Daoy (cell line): ENCODE data around the gene MFN2. TPM values are rescaled to one million over a fixed set of nuclear protein-coding genes. Genes with fewer than 3 reads are reported as not detected.

Experiments used
- DNase-seq: peaks from one replicate; pipeline ENCODE4 v3.0.0-alpha.2; 2015; ENCODE audit warnings: low read depth
- total RNA-seq: library from RNA; depleted of rRNA; stranded (reverse); fragments of >200 nt; shearing (Covaris generic); gene quantifications from 2 replicates; pipeline ENCODE4 v1.2.3, GENCODE V29; 2014; rRNA removed

Gene MFN2
- total RNA-seq, 1 experiment from 2014 or later, result 86.0 TPM

DNA sequence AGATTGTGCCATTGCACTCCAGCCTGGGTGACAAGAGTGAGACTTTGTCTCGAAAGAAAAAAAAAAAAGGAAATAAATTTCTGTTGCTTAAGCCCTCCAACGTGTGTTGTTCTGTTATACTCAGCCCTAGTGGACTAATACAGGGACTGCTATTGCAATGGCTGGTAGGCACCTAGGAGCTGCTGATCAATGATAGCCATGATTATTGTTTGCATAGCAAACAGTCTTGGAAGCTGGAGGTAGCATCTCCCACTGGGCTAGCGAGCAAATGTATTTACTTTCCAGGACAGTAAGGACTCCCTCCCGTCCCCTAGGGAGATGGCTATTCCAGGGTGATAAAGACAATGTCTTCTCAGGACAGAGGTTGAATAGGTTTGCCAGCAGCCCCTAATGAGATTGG, 69.4 kb downstream of the MFN2 start:
- DNase-seq, result no peak

DNA sequence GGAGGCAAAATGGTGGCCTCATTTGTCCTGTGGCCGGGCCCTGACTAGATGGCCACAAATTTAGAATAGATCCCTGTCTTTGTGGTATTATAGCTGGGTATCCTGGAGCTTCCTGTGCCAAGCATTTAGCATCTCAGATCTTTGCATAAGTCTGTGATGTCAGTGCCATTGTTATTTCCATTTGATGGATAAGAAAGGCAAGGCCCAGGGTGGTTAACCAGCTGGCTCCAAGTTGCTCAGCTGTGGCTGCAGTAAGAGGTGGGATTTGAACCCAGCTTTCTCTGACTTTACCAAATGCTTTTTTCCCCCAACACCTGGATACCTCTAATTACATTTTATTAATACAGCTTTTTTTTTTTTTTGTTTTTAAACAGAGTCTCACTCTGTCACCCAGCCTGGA, 71.1 kb downstream of the MFN2 start:
- DNase-seq, result no peak

DNA sequence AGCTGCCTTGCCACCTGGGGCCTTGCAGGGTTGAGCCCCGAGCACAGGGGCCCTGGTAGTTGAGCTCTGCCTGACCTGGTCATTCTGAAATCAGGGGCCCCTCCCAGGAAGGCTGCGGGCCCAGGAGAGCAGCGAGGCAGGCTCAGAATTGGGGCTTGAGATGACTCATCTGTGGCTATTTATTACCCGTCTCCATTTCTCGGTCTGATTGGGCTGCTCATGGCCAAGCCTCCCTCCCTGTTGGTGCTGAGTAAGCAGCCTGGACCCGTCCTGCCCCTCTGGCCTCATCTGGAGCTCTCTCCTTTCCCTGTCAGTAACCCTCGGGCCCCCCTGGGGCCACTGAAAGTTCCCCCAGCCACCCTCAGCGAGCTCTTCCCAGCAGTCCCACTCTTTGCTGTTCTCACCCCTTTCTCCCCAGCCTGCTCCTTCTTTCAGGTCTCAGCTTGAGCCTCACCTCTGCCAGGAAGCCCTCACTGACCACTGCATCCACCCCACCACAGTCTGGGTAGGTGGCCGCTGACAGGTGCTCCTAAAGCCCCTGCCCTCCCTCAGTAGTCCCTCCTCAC, 71.8 kb downstream of the MFN2 start:
- peak; percentile 90 for DNase-seq

DNA sequence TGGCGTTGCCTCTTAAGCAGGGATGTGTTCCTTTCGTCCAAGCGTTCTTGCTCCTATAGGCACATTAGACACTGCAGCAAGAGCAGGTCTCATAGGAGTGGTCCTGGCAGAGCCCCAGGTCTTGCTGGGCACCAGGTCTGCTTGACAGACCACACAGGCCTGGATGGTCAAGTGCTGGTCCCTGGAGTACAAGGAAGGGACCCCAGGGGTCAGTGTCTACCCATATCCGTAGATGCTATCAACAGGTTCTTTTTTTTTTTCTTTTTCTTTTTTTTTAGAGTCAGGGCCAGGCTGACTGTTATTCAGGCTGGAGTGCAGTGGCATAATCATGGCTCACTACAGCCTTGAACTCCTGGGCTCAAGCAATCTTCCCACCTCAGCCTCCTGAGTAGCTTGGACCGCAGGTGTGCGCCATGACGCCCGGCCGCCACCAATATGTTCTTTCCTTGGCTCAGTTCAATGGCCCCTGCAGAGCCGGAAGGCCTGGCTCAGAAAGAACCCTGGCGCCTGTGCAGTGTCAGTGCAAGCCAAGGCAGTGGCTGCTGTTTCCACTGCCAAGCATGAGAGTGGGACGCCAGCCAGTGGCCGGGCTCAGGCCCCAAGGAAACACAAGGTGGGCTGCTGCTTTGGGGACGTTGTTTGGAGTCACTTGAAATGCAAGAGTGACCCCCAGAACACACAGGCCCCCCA, 72.9 kb downstream of the MFN2 start:
- no peak for DNase-seq

DNA sequence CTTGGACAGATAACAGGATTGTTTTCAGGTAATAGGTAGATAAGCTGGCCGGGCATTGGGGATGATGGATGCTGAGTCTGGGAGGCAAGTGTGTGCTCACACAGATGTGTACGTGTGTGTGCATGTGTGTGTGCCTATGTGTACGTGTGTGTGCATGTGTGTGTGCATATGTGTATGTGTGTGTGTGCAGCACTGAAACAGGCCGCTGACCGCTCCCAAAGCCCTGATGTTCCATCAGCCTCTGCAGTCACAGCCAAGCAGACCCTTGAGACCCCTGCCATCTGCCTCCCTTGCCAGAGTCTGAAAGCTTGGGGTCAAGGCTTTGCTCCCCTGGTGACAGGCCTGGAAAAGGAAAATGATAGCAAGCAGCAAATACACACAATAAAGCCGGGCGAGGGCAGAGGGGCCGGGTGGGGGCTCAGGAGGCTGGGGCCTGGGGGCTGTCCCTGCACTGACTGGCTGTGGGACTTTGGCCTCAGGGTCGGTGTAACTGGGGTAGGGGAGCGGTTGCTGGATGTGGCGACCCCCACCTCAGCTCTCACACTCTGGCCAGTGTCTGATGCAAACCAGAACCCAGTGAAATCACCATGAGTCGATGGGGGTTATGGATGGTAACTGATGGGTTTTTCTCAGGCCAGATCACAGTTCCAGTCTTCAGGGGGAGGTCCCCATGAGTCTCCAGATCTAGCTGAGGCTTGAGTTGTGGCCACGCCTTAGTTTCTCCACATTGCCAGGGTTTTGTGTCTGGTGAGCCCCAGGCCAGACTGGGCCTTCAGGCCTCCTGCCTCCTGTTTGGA, 73.7 kb downstream of the MFN2 start:
- DNase-seq, result no peak

DNA sequence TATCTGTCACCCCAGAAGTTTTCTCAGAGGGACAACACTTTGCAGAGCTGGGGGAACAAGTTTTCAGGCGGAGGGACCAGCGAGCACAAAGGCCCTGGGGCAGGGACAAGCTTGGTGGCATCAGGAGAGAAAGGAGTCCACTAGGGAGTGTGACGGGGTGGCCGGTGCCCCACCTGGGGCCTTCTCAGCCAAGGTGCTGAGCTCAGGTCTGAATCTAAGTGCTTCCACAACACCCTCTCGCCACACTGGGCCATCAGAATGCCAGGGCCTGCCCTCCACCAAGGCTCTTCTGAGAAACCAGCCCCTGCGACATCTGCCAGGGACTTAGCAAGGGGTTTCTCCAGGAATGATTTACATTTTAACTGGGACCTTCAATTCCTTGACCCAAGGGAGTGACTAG, 75.0 kb downstream of the MFN2 start:
- no peak for DNase-seq

DNA sequence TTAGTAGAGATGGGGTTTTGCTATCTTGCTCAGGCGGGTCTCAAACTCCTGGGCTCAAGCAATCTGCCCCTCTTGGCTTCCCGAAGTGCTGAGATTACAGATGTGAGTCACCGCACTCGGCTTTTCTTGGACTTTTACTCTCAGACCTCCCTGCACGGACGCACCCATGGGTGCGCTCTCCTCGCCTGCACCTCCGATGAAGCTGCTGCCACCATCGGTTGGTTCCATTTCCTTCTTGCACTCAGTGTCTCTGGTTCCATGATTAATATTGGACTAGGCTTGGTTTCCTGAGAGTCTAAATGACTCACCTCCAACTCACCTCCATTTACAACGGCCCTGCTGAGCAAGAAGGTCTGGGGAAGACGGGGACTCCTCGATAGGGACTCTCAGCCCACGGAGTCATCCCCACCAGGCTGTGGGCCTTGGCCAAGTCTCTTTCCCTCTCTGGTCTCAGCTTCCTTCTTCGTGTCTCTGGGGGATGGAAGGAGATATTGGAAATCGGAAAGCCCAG, 76.1 kb downstream of the MFN2 start:
- DNase-seq, result peak; percentile 69

DNA sequence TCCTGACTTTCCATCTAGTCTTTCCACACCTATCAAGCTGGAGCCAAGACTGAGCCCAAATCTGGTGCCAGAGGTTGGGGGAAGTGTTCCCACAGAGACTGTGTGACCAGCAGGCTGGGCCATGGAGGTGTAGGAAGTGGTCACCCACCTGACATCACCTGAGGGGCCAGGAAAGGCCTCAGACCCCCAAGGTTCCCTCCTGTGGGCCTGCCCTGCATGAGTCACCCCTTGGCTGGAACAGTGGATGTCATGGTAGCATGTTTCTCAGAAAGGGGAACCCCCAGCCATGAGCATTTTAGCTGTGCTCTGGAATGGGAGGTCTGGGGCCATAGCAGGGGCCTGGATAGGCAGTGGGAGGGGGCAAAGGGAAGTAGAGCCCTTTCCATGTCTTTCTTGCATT, 77.1 kb downstream of the MFN2 start:
- peak; percentile 68 for DNase-seq

DNA sequence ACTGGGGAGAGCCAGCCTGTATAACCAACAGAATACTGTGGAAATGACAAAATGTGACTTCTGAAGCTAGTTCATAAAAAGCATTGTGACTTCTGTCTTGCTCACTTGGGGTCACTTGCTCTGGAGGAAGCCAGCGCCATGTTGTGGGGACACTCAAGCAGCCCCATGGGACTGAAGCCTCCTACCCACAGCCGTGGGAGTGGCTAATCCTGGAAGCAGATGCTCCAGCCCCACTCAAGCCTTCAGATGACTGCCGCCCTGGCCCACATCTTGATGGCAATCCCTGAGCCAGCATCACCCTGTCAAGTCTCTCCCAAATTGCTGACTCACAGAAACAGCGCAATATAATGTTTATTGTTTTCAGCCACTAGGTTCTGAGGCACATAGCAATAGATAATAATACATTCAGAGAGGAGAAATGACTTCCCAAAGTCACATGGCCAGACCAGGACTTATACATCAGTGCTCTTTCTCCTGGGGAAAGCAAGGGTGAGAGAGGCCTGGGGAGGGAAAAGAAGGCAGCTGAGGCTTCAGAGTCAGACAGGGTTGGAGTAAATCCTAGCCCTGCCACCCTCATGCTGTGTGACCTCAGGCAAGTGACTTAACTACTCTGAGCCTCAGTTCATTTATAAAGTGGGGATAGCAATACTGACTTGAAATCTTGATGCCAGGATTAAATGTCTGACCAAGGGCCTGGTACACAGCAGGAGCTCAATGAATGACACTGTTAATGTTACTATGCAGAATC, 77.9 kb downstream of the MFN2 start:
- DNase-seq, result no peak

DNA sequence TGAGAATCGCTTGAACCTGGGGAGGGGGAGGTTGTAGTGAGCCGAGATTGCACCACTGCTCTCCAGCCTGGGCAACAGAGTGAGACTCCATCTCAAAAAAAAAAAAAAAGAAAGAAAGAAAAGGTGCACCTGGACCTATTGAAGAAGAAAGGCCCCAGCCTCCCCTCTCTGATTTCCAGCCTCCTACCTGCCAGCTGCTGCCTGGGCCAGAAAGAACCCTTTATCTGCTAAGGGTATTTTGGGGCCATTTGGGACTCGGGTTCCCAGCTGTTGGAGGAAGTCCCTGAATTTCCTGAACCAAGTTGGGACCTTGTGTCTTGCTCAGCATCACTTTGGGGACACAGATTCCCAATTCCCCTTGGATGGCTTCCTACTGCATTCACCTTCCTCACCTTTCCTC, 79.0 kb downstream of the MFN2 start:
- DNase-seq, result no peak

DNA sequence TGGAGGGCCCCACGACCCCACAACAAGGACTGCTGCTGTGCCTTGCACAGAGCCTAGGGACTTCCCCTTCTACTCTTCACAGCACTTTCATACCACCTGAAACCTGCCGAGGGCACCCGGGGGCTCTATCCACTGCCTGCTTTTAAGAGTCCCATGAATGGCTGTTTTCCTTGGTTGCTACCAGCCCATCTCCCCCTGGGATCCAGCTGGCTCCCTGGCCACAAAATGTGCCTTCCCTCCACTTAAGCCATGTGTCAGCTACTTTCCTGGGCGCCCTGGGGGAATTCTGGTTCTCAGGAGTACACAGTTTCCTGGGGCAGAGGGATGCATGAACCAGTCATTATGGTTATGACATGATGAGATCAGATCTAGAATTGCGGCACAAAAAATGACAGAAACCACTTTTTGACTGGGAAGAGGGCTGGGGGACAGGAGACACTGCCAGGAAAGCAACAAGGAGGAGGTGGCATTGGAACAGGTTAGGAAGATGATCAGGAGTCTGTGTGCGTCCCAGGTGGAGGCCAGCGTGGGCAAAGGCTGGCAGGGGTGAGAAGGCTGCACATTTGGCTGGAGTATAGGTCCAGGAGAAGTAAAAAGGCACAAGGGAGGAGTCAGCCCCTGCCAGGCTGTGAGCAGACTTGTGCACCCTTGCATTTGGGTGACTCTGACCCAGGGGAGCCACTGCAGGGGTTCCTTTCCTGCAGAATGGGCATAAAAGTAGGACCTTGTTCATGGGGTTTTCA, 79.6 kb downstream of the MFN2 start:
- DNase-seq, result no peak

DNA sequence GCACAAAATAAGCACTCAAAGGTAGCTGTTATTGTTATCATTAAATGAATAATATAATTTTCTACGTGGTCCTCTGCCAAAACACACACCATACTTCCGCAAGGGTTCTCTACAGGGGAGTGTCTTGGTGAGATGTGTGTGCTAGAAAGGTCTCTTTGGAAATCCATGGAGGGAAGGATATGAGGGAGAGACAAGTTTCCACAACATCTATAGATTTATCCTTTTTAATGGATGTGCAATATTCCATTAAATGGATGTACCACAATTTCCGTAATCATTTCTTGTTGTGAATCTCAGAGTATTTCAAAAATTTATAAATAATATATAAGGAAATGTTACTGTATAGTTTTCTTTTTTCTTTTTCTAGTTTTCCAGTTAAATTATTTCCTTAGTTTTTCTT, 80.3 kb downstream of the MFN2 start:
- no peak for DNase-seq

Other genes starting within 250 kb of the MFN2 start
- gene AGTRAP, start 244.3 kb upstream of the MFN2 start, total RNA-seq, result 42.4 and 42.9 TPM in 2 replicates
- gene C1orf167, start 218.3 kb upstream of the MFN2 start, total RNA-seq, result not detected in 2 replicates
- gene MTHFR, start 174.5 kb upstream of the MFN2 start, total RNA-seq, result 4.7 and 8.6 TPM in 2 replicates
- gene CLCN6, start 174.3 kb upstream of the MFN2 start, total RNA-seq, result 12.4 TPM in 2 replicates
- not detected in 2 replicates for gene NPPA, start 132.7 kb upstream of the MFN2 start, total RNA-seq
- gene NPPB, start 121.5 kb upstream of the MFN2 start, total RNA-seq, result 38.6 and 78.9 TPM in 2 replicates
- 67.3 and 87.1 TPM in 2 replicates for gene KIAA2013, start 54.0 kb upstream of the MFN2 start, total RNA-seq
- 88.1 and 107 TPM in 2 replicates for gene PLOD1, start 45.7 kb upstream of the MFN2 start, total RNA-seq
- 60.1 and 65.6 TPM in 2 replicates for gene MIIP, start 39.1 kb downstream of the MFN2 start, total RNA-seq
- gene TNFRSF8, start 82.9 kb downstream of the MFN2 start, total RNA-seq, result 13.4 and 16.4 TPM in 2 replicates
- 3.1 and 3.7 TPM in 2 replicates for gene TNFRSF1B, start 186.5 kb downstream of the MFN2 start, total RNA-seq
- 9.3 and 11.1 TPM in 2 replicates for gene VPS13D, start 249.6 kb downstream of the MFN2 start, total RNA-seq